ENCODE results near the gene YIPF2. TPM values are rescaled to one million over a fixed set of nuclear protein-coding genes. Genes with fewer than 3 reads are reported as not detected.
"Not testable (repeated sequence)": the region's sequence is repeated elsewhere in the genome, so short reads cannot be mapped to it uniquely, and the experiment has no call there.

The YIPF2 gene
- total RNA-seq, 1 donor from 2014 or later, result 27.9 TPM

DNA sequence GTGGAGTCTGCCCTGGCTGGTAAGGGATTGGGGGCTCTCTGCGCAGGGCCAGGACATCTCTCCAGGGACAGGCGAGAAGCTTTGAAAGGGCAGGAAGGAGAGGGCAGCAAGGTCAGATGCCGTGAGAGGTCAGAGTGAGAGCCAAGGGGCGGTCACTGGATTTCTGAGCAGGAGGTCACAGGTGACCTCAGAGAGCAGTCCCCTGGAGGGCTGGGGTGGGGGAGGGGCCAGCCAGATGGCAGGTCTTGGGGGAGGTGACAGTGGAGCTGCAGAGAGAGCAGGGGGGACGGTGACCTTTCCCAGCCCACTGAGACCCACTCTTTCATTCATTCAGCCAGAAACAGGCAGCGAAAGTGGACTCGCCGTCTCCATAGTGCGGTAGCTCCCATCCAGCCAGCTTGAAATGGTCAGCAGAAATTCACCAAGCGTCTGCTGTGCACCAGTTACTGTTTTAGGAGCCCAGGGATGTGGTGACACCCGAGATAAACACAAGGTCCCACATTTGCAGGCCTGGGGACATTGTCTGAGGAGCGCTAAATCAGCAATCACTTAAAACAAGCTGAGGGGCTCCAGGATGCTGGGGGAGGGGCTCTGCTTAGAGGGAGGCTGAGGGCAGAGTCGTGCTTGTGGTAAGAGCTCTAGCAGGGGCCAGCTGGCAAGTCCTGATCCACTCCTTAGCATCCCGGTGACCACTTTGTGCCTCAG, 46.9 kb downstream of the YIPF2 start:
- ATAC-seq (peak; percentile 69), DNase-seq (ENCODE audit: low spot score) (peak; percentile 64)

DNA sequence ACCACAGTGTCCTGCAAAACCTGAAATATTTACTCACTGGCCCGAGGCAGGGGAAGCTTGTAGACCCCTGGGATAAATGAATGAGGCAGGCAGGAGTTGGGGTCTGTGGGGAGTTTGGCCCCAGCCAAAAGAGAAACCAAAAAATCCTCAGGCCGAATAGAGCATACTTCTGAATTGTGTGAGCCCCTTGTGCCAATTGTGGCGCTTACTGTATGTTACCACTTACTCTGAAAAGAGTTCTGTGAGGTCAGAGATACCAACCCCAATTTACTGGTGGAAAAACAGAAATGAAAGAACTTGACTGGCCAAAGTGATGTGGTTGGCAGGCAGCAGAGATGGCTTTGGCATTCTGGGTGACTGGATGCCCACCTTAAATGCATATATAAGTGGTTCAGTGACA, 50.2 kb downstream of the YIPF2 start:
- ATAC-seq, result no peak
- DNase-seq (ENCODE audit: low spot score), result no peak

DNA sequence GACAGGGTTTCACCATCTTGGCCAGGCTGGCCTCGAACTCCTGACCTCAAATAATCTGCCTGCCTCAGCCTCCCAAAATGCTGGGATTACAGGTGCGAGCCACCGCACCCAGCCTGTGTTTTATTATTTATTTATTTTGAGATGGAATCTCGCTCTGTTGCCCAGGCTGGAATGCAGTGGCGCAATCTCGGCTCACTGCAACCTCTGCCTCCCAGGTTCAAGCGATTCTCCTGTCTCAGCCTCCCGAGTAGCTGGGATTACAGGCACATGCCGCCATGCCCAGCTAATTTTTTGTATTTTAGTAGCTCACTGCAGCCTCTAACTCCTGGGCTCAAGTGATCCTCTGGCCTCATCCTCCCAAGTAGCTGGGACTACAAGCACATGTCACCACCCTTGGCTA, 50.8 kb downstream of the YIPF2 start:
- not testable (repeated sequence) for DNase-seq (ENCODE audit: low spot score); ATAC-seq

DNA sequence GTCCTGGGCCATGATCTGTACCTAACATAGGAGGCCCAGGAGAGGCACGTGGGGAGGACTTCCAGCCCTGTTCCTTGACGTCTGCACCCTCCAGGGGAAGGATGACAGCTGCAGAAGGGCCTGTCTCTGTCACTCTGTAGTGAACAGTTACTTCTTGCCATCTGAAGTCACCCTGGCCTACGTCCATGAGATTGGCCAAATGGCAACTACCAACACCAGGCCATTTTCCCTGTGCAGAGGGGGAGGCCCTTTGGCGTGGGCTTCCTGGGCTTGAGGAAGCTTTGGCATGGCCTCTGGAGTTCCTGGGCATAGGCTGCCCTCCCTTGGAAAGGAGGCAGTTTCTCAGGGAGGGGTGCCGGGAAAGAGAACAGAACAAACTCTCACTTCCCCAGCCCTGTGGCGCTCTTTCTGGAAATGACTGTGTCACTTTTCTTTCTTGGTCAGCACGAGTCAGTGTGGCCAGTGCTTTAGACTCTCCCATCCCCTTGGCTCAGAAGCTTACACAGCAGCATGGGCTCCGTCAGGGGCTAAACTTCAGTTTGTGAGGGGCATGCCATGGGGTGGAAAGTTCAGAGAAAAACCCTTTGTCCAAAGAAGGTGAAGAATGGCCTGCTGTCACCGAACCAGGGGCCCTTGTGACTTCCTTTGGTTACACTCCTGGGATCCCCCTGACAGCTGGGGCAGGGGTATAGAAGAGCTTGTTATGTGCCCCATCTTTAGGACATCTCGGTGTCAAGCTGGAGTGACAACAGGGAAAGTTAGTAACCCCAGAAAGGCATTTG, 51.8 kb downstream of the YIPF2 start:
- DNase-seq (ENCODE audit: low spot score), result no peak
- ATAC-seq, result no peak

DNA sequence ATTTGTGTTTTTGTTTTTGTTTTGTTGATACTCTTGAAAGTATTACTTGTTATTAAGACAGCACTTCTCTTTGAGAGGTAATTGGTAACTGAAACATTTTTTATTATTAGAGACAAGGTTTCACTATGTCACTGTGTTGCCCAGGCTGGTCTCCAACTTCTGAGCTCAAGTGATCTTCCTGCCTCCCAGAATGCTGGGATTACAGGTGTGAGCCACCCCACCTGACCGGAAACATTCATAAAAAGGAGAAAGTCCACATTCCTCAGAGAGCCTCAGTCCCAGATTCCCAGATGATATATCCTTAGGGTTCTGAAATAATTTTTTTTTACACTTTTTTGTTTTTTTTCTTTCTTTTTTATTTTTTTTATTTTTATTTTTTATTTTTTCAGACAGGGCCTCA, 54.4 kb downstream of the YIPF2 start:
- no peak for ATAC-seq
- DNase-seq (ENCODE audit: low spot score), result no peak

DNA sequence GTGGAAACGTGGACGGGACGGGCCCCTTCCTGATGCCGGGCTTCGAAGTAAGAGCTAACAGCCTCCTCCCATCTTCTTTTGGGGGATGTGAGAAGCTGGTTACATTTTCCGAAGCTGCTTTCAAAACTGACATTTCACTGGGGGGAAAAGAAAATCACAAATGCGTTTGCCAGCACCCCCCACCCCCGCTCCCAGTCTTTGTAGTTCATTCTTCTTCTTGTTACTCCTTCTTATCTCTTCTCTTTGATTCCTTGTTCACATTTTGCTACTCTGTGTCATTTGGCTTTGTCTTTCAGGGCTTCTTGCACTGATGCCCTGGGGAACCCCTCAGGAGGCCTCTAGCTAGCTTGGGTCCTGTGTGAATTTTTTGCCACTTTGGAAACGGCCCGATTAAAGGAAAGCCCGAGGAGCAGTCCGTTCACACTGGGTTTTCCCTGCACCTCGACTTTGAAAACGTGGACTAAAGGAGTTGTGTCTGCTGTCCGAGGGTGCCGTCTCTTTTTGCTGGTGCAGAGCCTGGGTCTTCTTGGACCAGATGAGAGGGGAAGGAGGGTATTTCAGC, 55.8 kb downstream of the YIPF2 start:
- ATAC-seq, result no peak
- DNase-seq (ENCODE audit: low spot score), result no peak

Other genes with a start within 250 kb of the YIPF2 start
- 33.2 TPM for gene QTRT1, start 227.2 kb downstream of the YIPF2 start, total RNA-seq
- gene DNM2, start 210.6 kb downstream of the YIPF2 start, total RNA-seq, result 64.8 TPM
- 21.9 TPM for gene TMED1, start 92.4 kb downstream of the YIPF2 start, total RNA-seq
- 0.96 TPM for gene C19orf38, start 80.2 kb downstream of the YIPF2 start, total RNA-seq
- 16.5 TPM for gene CARM1, start 57.1 kb downstream of the YIPF2 start, total RNA-seq
- 17.2 TPM for gene TIMM29, start 172 bp upstream of the YIPF2 start, total RNA-seq
- gene SMARCA4, start 32.4 kb upstream of the YIPF2 start, total RNA-seq, result 29.6 TPM
- 12.2 TPM for gene LDLR, start 160.8 kb upstream of the YIPF2 start, total RNA-seq
- 0.81 TPM for gene SPC24, start 227.1 kb upstream of the YIPF2 start, total RNA-seq